Panc1 (cell line): ENCODE measurements around the gene MST1.

Source experiments
- POLR2AphosphoS5 ChIP-seq: IDR thresholded peaks from 2 replicates; pipeline ENCODE4 v1.6.1; 2012; ENCODE audit warnings: mild to moderate bottlenecking, low read depth, low read length, moderate library complexity
- SIN3A ChIP-seq: IDR thresholded peaks from 2 replicates; pipeline ENCODE4 v1.6.1; 2012; ENCODE audit warnings: low read depth, mild to moderate bottlenecking, low read length, moderate library complexity, borderline replicate concordance; ENCODE audit not compliant: insufficient read depth
- TCF7L2 ChIP-seq: IDR thresholded peaks from 2 replicates; pipeline ENCODE4 v1.6.1; 2011; ENCODE audit warnings: mild to moderate bottlenecking, low read depth, low read length, inconsistent platforms
- TF ChIP-seq, protein P1 (sequence below): fragments of 450-650 bp; IDR thresholded peaks from 2 replicates; pipeline ENCODE4 v1.5.1; 2017; ENCODE audit warnings: mild to moderate bottlenecking
- TF ChIP-seq, protein P2 (sequence below), 2 experiments: IDR thresholded peaks; 2 replicates each; pipeline ENCODE4 v1.6.1; 2011 to 2012; ENCODE audit warnings: low read depth in 2 of 2, control low read depth in 1 of 2, low read length in 1 of 2, mild to moderate bottlenecking in 1 of 2, moderate library complexity in 1 of 2; ENCODE audit not compliant: insufficient read depth in 1 of 2

DNA sequence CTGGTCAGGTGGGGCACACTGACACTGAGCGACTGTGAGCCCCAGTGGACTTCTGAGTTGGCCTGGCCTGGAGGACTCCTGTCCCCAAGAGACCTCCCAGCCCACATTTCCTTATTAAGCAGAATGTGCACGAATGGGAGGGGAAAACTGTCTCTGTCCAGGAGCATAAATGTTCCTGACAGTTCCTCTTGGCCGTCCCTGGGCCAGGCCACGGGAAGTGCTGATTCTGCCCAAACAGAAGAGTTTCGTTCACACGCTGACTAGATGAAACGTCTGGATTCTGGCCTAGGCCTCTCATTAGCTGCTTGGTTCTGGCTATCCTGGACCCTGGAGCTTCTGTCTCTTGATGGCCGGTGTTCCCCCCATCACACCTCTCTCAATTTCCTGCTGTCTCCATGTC lies 44.6 kb downstream of the MST1 start:
- TF ChIP-seq SIN3A (no peak), POLR2AphosphoS5 (no peak), TCF7L2 (no peak)
- TF ChIP-seq, protein P1, sequence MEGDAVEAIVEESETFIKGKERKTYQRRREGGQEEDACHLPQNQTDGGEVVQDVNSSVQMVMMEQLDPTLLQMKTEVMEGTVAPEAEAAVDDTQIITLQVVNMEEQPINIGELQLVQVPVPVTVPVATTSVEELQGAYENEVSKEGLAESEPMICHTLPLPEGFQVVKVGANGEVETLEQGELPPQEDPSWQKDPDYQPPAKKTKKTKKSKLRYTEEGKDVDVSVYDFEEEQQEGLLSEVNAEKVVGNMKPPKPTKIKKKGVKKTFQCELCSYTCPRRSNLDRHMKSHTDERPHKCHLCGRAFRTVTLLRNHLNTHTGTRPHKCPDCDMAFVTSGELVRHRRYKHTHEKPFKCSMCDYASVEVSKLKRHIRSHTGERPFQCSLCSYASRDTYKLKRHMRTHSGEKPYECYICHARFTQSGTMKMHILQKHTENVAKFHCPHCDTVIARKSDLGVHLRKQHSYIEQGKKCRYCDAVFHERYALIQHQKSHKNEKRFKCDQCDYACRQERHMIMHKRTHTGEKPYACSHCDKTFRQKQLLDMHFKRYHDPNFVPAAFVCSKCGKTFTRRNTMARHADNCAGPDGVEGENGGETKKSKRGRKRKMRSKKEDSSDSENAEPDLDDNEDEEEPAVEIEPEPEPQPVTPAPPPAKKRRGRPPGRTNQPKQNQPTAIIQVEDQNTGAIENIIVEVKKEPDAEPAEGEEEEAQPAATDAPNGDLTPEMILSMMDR, result no peak
- TF ChIP-seq, protein P2, sequence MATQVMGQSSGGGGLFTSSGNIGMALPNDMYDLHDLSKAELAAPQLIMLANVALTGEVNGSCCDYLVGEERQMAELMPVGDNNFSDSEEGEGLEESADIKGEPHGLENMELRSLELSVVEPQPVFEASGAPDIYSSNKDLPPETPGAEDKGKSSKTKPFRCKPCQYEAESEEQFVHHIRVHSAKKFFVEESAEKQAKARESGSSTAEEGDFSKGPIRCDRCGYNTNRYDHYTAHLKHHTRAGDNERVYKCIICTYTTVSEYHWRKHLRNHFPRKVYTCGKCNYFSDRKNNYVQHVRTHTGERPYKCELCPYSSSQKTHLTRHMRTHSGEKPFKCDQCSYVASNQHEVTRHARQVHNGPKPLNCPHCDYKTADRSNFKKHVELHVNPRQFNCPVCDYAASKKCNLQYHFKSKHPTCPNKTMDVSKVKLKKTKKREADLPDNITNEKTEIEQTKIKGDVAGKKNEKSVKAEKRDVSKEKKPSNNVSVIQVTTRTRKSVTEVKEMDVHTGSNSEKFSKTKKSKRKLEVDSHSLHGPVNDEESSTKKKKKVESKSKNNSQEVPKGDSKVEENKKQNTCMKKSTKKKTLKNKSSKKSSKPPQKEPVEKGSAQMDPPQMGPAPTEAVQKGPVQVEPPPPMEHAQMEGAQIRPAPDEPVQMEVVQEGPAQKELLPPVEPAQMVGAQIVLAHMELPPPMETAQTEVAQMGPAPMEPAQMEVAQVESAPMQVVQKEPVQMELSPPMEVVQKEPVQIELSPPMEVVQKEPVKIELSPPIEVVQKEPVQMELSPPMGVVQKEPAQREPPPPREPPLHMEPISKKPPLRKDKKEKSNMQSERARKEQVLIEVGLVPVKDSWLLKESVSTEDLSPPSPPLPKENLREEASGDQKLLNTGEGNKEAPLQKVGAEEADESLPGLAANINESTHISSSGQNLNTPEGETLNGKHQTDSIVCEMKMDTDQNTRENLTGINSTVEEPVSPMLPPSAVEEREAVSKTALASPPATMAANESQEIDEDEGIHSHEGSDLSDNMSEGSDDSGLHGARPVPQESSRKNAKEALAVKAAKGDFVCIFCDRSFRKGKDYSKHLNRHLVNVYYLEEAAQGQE (IDR thresholded peaks at IDR 0.05; ENCODE audit: insufficient read depth in 1 of 2, low read depth in 2 of 2, low read length in 1 of 2), result no peak
